Tibial nerve (tissue), 4 donors: ENCODE results near the gene LPIN2.

Experiments
- CTCF ChIP-seq, 5 experiments: fragments of 200-600 bp in 3 of 5; fragments of 450-650 bp in 2 of 5; sonication (generic) in 3 of 5; IDR thresholded peaks; one replicate each; pipeline ENCODE4 v1.5.1; 2016 to 2019; ENCODE audit warnings: antibody characterized with exemption in 5 of 5, mild to moderate bottlenecking in 3 of 5, moderate library complexity in 2 of 5
- EP300 ChIP-seq, 2 donors: sonication (generic); formaldehyde crosslinking; IDR thresholded peaks; one replicate each; pipeline ENCODE4 v1.6.1; 2017; ENCODE audit warnings: antibody characterized with exemption in 2 of 2, mild to moderate bottlenecking in 1 of 2
- POLR2A ChIP-seq, 2 donors: fragments of 450-650 bp; IDR thresholded peaks; one replicate each; pipeline ENCODE4 v1.6.1; 2017; ENCODE audit warnings: antibody characterized with exemption in 2 of 2, mild to moderate bottlenecking in 2 of 2, moderate library complexity in 2 of 2

GRCh38 chr18:3013024-3013804 is at the start of gene LPIN2:
- TF ChIP-seq CTCF (IDR thresholded peaks at IDR 0.05) (no peak), EP300 (IDR thresholded peaks at IDR 0.05) (peak; percentile 40 to 73), POLR2A (IDR thresholded peaks at IDR 0.05) (peak; percentile 45 to 71)
